Lower leg skin (tissue), 4 donors: ENCODE results near the gene ADGB. TPM values are rescaled to one million over a fixed set of nuclear protein-coding genes. Genes with fewer than 3 reads are reported as not detected.
A peak's percentile ranks its signal among the peaks of the same experiment; 100 is the strongest.

ENCODE experiments used
- DNase-seq, 2 donors: peaks; one replicate each; pipeline ENCODE4 v3.0.0-alpha.2; 2019; ENCODE audit warnings: low spot score in 2 of 2
- H3K4me3 ChIP-seq: fragments of 200-600 bp; sonication (generic); 2 replicates; pipeline ENCODE4 v1.5.1; 2017; ENCODE audit warnings: mild to moderate bottlenecking, low read depth; ENCODE audit not compliant: poor library complexity, severe bottlenecking
- CTCF ChIP-seq, 3 donors: fragments of 450-650 bp; IDR thresholded peaks; one replicate each; pipeline ENCODE4 v1.5.1; 2016; ENCODE audit warnings: antibody characterized with exemption in 3 of 3, mild to moderate bottlenecking in 3 of 3, moderate library complexity in 2 of 3
- POLR2A ChIP-seq, 2 donors: fragments of 450-650 bp; IDR thresholded peaks; one replicate each; pipeline ENCODE4 v1.6.1; 2016 to 2017; ENCODE audit warnings: antibody characterized with exemption in 2 of 2, mild to moderate bottlenecking in 1 of 2, moderate library complexity in 1 of 2
- WGBS, 2 donors: methylation state at CpG; one replicate each; pipeline ENCODE4 v1.1.5; 2018; 5-methylcytosine and 5-hydroxymethylcytosine counted together
- intact Hi-C: fragments of 100-400 bp; cut with DNase I; formaldehyde crosslinking; loops from one replicate; pipeline ENCODE4 v1.15.0; 2023; ENCODE audit warnings: low total_unique reads
- total RNA-seq, 4 donors: library from RNA; depleted of rRNA; stranded (reverse); fragments of >200 nt; gene quantifications; one replicate each; pipeline ENCODE4 v1.1.0, GENCODE V29; 2016

Gene ADGB
- total RNA-seq, 4 donors from 2014 or later: 0.06 to 1.9 (median 1.8) TPM; not detected in 1

- no peak for TF ChIP-seq POLR2A (IDR thresholded peaks at IDR 0.05)
- no peak for TF ChIP-seq CTCF (IDR thresholded peaks at IDR 0.05)
- H3K4me3 ChIP-seq: no peak overlapping the region
- intact Hi-C loops: no loop called here
- DNase-seq: no peak
- WGBS, 2 donors: 86 to 87% methylated on average over 1 of the region's 1 CpG
These were observed 8.3 kb upstream of the ADGB start for GRCh38 chr6:146590492-146590891.

GRCh38 chr6:146592451-146592850 is 6.3 kb upstream of the ADGB start:
- intact Hi-C loops: no loop called here
- TF ChIP-seq CTCF (IDR thresholded peaks at IDR 0.05) (no peak), POLR2A (IDR thresholded peaks at IDR 0.05) (no peak)
- H3K4me3 ChIP-seq: no peak overlapping the region
- no peak for DNase-seq

- H3K4me3 ChIP-seq: no peak overlapping the region
- no peak for DNase-seq
- TF ChIP-seq CTCF (IDR thresholded peaks at IDR 0.05) (no peak), POLR2A (IDR thresholded peaks at IDR 0.05) (no peak)
- intact Hi-C loops: no loop called here
- WGBS, 2 donors: 62 to 74% methylated on average over 2 of the region's 2 CpGs
These were observed 4.8 kb upstream of the ADGB start for GRCh38 chr6:146593986-146594385.

- no peak overlapping the region for H3K4me3 ChIP-seq
- no peak for TF ChIP-seq POLR2A (IDR thresholded peaks at IDR 0.05)
- TF ChIP-seq CTCF (IDR thresholded peaks at IDR 0.05): no peak
- intact Hi-C loops: no loop called here
- DNase-seq: no peak
- 62 to 77% methylated on average over 1 of the region's 1 CpG for WGBS, 2 donors
These were observed 4.3 kb upstream of the ADGB start for GRCh38 chr6:146594495-146594894.

GRCh38 chr6:146595972-146596731 is 2.6 kb upstream of the ADGB start:
- intact Hi-C loops: no loop called here
- 41 to 46% methylated on average over 2 of the region's 2 CpGs for WGBS, 2 donors

More at GRCh38 chr6:146595972-146596731, 2.6 kb upstream of the ADGB start:
- H3K4me3 ChIP-seq: no peak overlapping the region
- TF ChIP-seq CTCF (IDR thresholded peaks at IDR 0.05) (no peak), POLR2A (IDR thresholded peaks at IDR 0.05) (no peak)
- DNase-seq: peak in 1 of 2 donors; percentile 29
